ENCODE measurements around the gene CTNND2.

Gene CTNND2

DNA sequence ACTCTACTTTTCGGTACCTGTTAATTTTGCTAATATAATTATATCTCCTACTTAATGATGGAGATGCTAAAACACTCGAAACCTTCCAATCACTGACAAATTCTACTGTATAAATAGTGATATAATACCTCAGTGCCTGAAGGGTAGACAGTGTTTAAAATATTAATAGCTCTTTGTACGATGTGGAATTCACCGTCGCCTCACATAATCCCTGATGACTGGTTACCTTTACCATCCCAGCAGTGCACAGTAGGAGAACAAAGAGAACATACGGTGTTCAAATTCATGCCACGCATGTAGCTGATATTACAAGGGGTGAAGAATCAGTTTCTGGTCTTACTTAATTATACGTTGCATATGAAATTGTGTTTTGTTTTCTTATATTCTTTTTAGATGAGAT lies 506.7 kb downstream of the CTNND2 start:
- H3K4me3 ChIP-seq, result no peak overlapping the region
- TF ChIP-seq Cebpa-rat (IDR thresholded peaks at IDR 0.05), result no peak
- H3K4me2 ChIP-seq, result no peak overlapping the region
- peaks cover 0 to 2% (median 0%) of the 10 kb centered on the region in 10 experiments; a peak in 1 of 20 replicates for H3K4me1 ChIP-seq
- no peaks in the 10 kb centered on the region for H3K9me3 ChIP-seq (replicated peaks in 1 of 11)
- H3K27me3 ChIP-seq, result no peaks in the 10 kb centered on the region
- H4K20me1 ChIP-seq, result no peaks in the 10 kb centered on the region
- H3K36me3 ChIP-seq, result no peaks in the 10 kb centered on the region
- no peak overlapping the region for H3K27ac ChIP-seq
- no peak overlapping the region for H3K9ac ChIP-seq

DNA sequence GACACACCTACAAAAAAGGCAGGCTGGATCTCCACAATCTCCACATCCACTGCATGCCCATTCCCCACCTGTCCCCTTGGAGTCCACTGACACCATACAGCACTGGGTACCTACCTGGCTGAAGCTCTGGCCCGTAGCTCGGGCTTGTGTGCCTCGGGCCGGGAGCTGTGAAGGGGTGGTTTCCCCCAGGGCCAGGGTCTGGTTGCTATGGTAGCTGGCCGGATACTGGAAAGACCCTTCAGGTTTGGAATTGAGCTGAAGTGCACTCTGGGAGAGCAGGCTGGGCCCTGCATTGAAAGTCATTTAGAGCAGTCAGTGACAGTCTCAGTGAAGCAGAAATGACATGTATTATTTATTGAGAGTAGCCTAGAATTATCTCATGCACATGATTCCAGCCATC lies 507.3 kb downstream of the CTNND2 start:
- Histone ChIP-seq H3K4me3 (no peak overlapping the region), H3K9me3 (replicated peaks in 1 of 11) (no peaks in the 10 kb centered on the region)

GRCh38 chr5:11394933-11395332 lies 509.3 kb downstream of the CTNND2 start:
- Histone ChIP-seq H3K4me2 (no peak overlapping the region), H3K36me3 (no peaks in the 10 kb centered on the region), H4K20me1 (no peaks in the 10 kb centered on the region), H3K4me1 (no peaks in the 10 kb centered on the region), H3K9ac (no peak overlapping the region), H3K27ac (no peak overlapping the region), H3K9me3 (replicated peaks in 1 of 11) (no peaks in the 10 kb centered on the region), H3K27me3 (no peaks in the 10 kb centered on the region), H3K4me3 (no peak overlapping the region)
- no peak for TF ChIP-seq Cebpa-rat (IDR thresholded peaks at IDR 0.05)

More for the DNA sequence above, 507.3 kb downstream of the CTNND2 start:
- no peaks in the 10 kb centered on the region for H3K36me3 ChIP-seq
- no peaks in the 10 kb centered on the region for H3K4me1 ChIP-seq
- H3K4me2 ChIP-seq, result no peak overlapping the region
- H3K27ac ChIP-seq, result no peak overlapping the region
- no peaks in the 10 kb centered on the region for H4K20me1 ChIP-seq
- no peak for TF ChIP-seq Cebpa-rat (IDR thresholded peaks at IDR 0.05)
- no peak overlapping the region for H3K9ac ChIP-seq
- H3K27me3 ChIP-seq, result no peaks in the 10 kb centered on the region

DNA sequence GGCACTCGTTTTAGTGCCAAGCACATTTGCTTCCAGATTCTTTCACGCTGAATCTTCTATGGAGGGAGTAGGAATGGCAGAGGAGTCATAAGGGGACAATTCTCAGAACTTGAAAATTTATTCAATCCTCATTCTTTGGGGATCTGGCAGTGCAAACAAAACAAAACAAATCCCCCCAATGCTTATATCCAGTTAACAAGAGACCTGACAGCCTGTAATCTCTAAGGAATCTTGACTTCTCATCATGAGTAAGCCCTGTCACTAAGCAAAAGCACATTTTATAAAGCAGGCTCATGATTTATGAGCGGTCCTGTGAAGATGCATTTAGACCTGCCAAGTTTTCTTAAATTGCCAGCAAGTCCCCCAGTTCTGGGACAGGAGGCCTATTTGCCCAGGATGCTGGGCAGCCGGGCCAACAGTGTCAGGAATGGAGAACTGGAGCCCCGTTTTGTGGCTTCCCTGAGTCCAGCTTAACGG lies 513.9 kb downstream of the CTNND2 start:
- Histone ChIP-seq H4K20me1 (no peaks in the 10 kb centered on the region), H3K9me3 (replicated peaks in 1 of 11) (no peaks in the 10 kb centered on the region), H3K4me3 (no peak overlapping the region), H3K27me3 (no peaks in the 10 kb centered on the region), H3K27ac (no peak overlapping the region), H3K36me3 (no peaks in the 10 kb centered on the region), H3K4me2 (no peak overlapping the region), H3K9ac (no peak overlapping the region), H3K4me1 (no peaks in the 10 kb centered on the region)
- TF ChIP-seq Cebpa-rat (IDR thresholded peaks at IDR 0.05), result no peak

DNA sequence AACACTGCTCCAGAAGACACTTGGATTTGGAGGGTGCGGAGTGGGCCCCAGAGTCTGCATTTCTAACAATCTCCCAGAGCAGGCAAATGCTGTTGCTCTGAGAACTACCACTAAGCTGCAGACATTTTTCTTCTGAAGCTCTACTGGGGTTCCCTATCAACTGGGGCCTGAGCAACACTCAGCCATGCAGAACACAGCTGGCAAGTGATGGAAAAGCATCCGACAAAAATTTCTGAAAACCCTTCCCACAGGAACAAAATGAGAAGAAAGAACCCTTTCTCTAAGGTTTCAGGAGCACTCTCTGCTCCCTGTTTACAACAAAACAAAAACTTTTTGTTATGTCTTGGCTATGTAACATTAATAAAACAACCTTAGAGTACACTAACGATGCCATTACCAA lies 516.9 kb downstream of the CTNND2 start:
- no peaks in the 10 kb centered on the region for H3K4me1 ChIP-seq
- H3K9me3 ChIP-seq (replicated peaks in 1 of 11), result peaks cover 4 to 11% (median 6%) of the 10 kb centered on the region in 11 experiments; a peak in 15 of 22 replicates
- H3K27ac ChIP-seq, result no peak overlapping the region
- H3K4me3 ChIP-seq, result no peak overlapping the region
- no peaks in the 10 kb centered on the region for H3K27me3 ChIP-seq
- H4K20me1 ChIP-seq, result no peaks in the 10 kb centered on the region
- no peak overlapping the region for H3K9ac ChIP-seq
- TF ChIP-seq Cebpa-rat (IDR thresholded peaks at IDR 0.05), result no peak
- H3K36me3 ChIP-seq, result no peaks in the 10 kb centered on the region
- H3K4me2 ChIP-seq, result no peak overlapping the region

GRCh38 chr5:11386398-11386797 lies 517.8 kb downstream of the CTNND2 start:
- Histone ChIP-seq H3K4me2 (no peak overlapping the region), H3K9ac (no peak overlapping the region), H3K36me3 (no peaks in the 10 kb centered on the region), H3K4me3 (no peak overlapping the region), H3K27me3 (no peaks in the 10 kb centered on the region), H3K9me3 (replicated peaks in 1 of 11) (peaks cover 4 to 11% (median 6%) of the 10 kb centered on the region in 11 experiments; a peak in 15 of 22 replicates), H3K4me1 (no peaks in the 10 kb centered on the region), H4K20me1 (no peaks in the 10 kb centered on the region), H3K27ac (no peak overlapping the region)
- no peak for TF ChIP-seq Cebpa-rat (IDR thresholded peaks at IDR 0.05)

DNA sequence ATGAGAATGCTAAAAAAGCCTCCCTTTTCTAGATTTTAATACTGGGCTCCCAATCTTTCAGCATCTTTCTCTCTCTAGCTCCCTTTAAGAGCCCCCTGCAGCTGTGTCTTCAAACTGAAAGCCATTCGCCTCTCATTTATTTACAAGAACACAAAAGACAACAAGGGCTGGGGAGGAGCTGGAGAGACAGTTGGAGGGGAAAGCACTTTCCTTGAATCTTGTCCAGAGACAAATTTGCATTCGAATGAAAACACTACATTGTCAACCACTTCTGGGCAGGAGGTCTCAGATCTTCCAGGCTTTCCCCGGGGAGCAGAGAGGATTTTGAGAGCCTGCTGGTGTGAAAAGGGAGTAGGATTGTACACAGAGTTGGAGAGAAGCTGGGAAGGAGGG lies 518.3 kb downstream of the CTNND2 start:
- Histone ChIP-seq H3K9me3 (replicated peaks in 1 of 11) (peaks cover 4 to 11% (median 6%) of the 10 kb centered on the region in 11 experiments; a peak in 15 of 22 replicates), H3K27me3 (no peaks in the 10 kb centered on the region), H3K4me2 (no peak overlapping the region), H3K4me3 (no peak overlapping the region), H3K9ac (no peak overlapping the region), H3K27ac (no peak overlapping the region), H3K4me1 (no peaks in the 10 kb centered on the region), H3K36me3 (no peaks in the 10 kb centered on the region), H4K20me1 (no peaks in the 10 kb centered on the region)
- TF ChIP-seq Cebpa-rat (IDR thresholded peaks at IDR 0.05), result no peak

GRCh38 chr5:11385251-11385900 lies 518.9 kb downstream of the CTNND2 start:
- Histone ChIP-seq H3K9me3 (replicated peaks in 1 of 11) (peaks cover 4 to 11% (median 6%) of the 10 kb centered on the region in 11 experiments; a peak in 15 of 22 replicates), H3K27ac (no peak overlapping the region), H3K36me3 (no peaks in the 10 kb centered on the region), H3K9ac (no peak overlapping the region), H3K4me2 (no peak overlapping the region), H3K4me3 (no peak overlapping the region), H4K20me1 (no peaks in the 10 kb centered on the region), H3K4me1 (no peaks in the 10 kb centered on the region), H3K27me3 (no peaks in the 10 kb centered on the region)
- TF ChIP-seq Cebpa-rat (IDR thresholded peaks at IDR 0.05), result no peak

DNA sequence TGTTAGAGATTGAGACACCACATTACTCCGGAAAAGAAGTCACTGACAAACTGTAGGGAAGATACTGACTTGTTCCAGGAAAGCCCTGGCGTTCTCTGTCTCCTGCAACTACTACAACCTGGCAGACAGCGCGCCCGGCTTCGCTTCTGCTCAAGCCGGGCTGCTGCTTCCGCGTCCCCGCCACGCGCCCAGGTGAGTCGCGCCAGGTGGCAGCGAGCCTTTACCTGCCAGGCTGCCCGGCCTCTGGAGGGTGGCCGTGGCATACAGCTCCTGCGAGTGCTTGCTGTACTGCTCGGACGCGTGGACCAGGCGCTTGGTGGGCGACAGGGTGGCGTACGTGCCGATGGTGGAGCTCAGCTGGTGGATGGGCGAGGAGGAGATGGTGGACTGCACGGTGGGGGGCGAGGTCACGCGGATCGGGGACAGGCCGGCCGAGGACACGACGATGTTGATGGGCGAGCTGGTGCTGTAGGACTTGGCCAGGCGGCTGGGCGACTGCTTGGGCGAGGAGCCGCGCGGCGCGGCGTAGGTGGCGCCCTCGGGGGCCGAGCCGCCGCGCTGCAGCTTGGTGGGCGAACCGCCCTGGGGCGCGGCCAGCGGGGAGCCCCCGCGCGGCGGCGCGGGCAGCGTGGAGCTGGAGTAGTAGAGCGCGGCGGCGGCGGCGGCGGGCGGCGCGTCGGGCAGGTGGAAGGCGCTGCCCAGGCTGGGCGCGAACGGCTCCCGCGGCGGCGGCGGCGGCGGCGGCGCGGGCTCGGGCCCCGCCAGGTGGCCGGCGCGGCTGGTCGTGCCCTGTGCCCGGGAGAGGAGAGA lies 519.6 kb downstream of the CTNND2 start:
- Histone ChIP-seq H3K4me3 (no peak overlapping the region), H3K9ac (no peak overlapping the region)
- no peak for TF ChIP-seq Cebpa-rat (IDR thresholded peaks at IDR 0.05)

More for the DNA sequence above, 519.6 kb downstream of the CTNND2 start:
- H4K20me1 ChIP-seq, result no peaks in the 10 kb centered on the region
- peaks cover 4 to 11% (median 6%) of the 10 kb centered on the region in 11 experiments; a peak in 15 of 22 replicates for H3K9me3 ChIP-seq (replicated peaks in 1 of 11)
- H3K27me3 ChIP-seq, result no peaks in the 10 kb centered on the region
- H3K4me1 ChIP-seq, result no peaks in the 10 kb centered on the region
- H3K27ac ChIP-seq, result no peak overlapping the region
- H3K4me2 ChIP-seq, result no peak overlapping the region
- H3K36me3 ChIP-seq, result no peaks in the 10 kb centered on the region
